Measurements from ENCODE around the gene TEKT2. TPM values are rescaled to one million over a fixed set of nuclear protein-coding genes. Genes with fewer than 3 reads are reported as not detected.

TEKT2 gene
- total RNA-seq, 1 experiment from 2014 or later, result 1.2 TPM

DNA sequence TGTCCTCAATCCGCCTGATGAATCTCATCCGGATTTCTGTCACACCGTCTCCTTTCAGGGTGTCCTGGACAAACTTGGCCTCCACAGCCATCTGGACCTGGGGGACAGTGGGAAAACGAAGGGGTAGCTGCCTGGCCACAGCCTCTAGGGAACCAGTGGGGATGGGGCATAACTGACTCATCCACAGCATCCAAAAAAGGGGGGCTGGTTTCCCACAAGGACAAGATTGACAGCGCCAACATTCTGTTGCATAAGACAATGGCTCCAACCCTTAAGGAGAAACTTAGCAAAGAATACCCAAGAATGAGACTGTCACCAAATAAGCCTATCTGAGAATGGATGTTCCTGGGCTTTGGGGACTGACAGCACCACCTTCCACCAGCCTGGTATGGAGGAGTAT lies 53.3 kb downstream of the TEKT2 start:
- Histone ChIP-seq H3K4me3 (ENCODE audit: insufficient read depth, low read depth, low read length) (no peak overlapping the region), H3K36me3 (replicated peaks; ENCODE audit: control insufficient read depth, insufficient read depth, low read length) (peaks cover 11% of the 10 kb centered on the region), H3K27me3 (ENCODE audit: control insufficient read depth, insufficient read depth, low read length) (no peaks in the 10 kb centered on the region)
- no peak for DNase-seq

GRCh38 chr1:36137776-36138175 lies 53.9 kb downstream of the TEKT2 start:
- DNase-seq, result no peak

More at GRCh38 chr1:36137776-36138175, 53.9 kb downstream of the TEKT2 start:
- H3K4me3 ChIP-seq (ENCODE audit: insufficient read depth, low read depth, low read length), result no peak overlapping the region
- peaks cover 11% of the 10 kb centered on the region for H3K36me3 ChIP-seq (replicated peaks; ENCODE audit: control insufficient read depth, insufficient read depth, low read length)
- no peaks in the 10 kb centered on the region for H3K27me3 ChIP-seq (ENCODE audit: control insufficient read depth, insufficient read depth, low read length)

Other genes with a start within 250 kb of the TEKT2 start
- gene AGO1, start 200.9 kb upstream of the TEKT2 start, total RNA-seq (2014; rRNA removed; shearing (Covaris generic)), result 64.6 and 76.1 TPM in 2 replicates
- 28.5 and 35.3 TPM in 2 replicates for gene AGO3, start 153.0 kb upstream of the TEKT2 start, total RNA-seq (2014; rRNA removed; shearing (Covaris generic))
- gene ADPRS, start 4.8 kb downstream of the TEKT2 start, total RNA-seq (2014; rRNA removed; shearing (Covaris generic)), result 112 and 116 TPM in 2 replicates
- gene COL8A2, start 41.1 kb downstream of the TEKT2 start, total RNA-seq (2014; rRNA removed; shearing (Covaris generic)), result 1.6 TPM in 2 replicates
- 97.3 and 111 TPM in 2 replicates for gene TRAPPC3, start 65.4 kb downstream of the TEKT2 start, total RNA-seq (2014; rRNA removed; shearing (Covaris generic))
- gene MAP7D1, start 72.1 kb downstream of the TEKT2 start, total RNA-seq (2014; rRNA removed; shearing (Covaris generic)), result 146 TPM in 2 replicates
- 82.7 and 90.7 TPM in 2 replicates for gene THRAP3, start 140.3 kb downstream of the TEKT2 start, total RNA-seq (2014; rRNA removed; shearing (Covaris generic))
- 4.7 and 4.8 TPM in 2 replicates for gene SH3D21, start 222.3 kb downstream of the TEKT2 start, total RNA-seq (2014; rRNA removed; shearing (Covaris generic))
- gene EVA1B, start 239.6 kb downstream of the TEKT2 start, total RNA-seq (2014; rRNA removed; shearing (Covaris generic)), result 61.4 and 87.2 TPM in 2 replicates

Data from H7 (cell line).